B cell (primary cell): ENCODE measurements around the gene FAM20C. TPM values are rescaled to one million over a fixed set of nuclear protein-coding genes. Genes with fewer than 3 reads are reported as not detected.

Experiments used
- ATAC-seq: fragments of 200-7000 bp; cut with Tn5 transposase; one replicate; pipeline ENCODE4 v1.10.0; 2021; ENCODE audit warnings: low read depth, mild to moderate bottlenecking, moderate number of reproducible peaks, moderate library complexity
- CTCF ChIA-PET: fragments of 350-600 bp; sonication (Branson Sonifier 250); formaldehyde crosslinking; loops from one replicate; lab custom pipeline; 2021; ENCODE audit warnings: antibody characterized with exemption, inconsistent platforms; lab: Charles Lee
- POLR2A ChIA-PET: fragments of 350-600 bp; sonication (Branson Sonifier 250); formaldehyde crosslinking; loops from one replicate; lab custom pipeline; 2021; ENCODE audit warnings: antibody characterized with exemption; lab: Charles Lee
- DNase-seq: peaks from one replicate; pipeline ENCODE4 v3.0.0; 2013
- H2AFZ ChIP-seq: 2 replicates; pipeline ENCODE4 v1.6.1; 2012; ENCODE audit warnings: mild to moderate bottlenecking, low read depth, low read length; ENCODE audit not compliant: insufficient read depth, poor library complexity, severe bottlenecking
- H3K27ac ChIP-seq, 2 donors: 1 replicate in 1 of 2; 2 replicates in 1 of 2; pipeline ENCODE4 v1.5.1; 2012 to 2013; ENCODE audit warnings: low read length in 2 of 2, mild to moderate bottlenecking in 2 of 2, moderate library complexity in 1 of 2
- H3K27me3 ChIP-seq, 4 experiments: fragments of 200-600 bp in 1 of 4; sonication (generic) in 1 of 4; replicated peaks in 1 of 4; 1 replicate in 2 of 4; 2 replicates in 2 of 4; pipeline versions ENCODE4 v1.6.1 to v1.7.0; 2013 to 2016; ENCODE audit warnings: low read length in 3 of 4, mild to moderate bottlenecking in 2 of 4, mixed read lengths in 1 of 4, moderate library complexity in 1 of 4; ENCODE audit not compliant: insufficient read depth in 4 of 4, control insufficient read depth in 3 of 4; ENCODE audit errors: control extremely low read depth in 1 of 4
- H3K36me3 ChIP-seq, 2 experiments: replicated peaks in 1 of 2; 1 replicate in 1 of 2; 2 replicates in 1 of 2; pipeline versions ENCODE4 v1.6.1 to v1.7.1; 2013; ENCODE audit warnings: low read length in 1 of 2; ENCODE audit not compliant: insufficient read depth in 2 of 2, control insufficient read depth in 1 of 2; ENCODE audit errors: control extremely low read depth in 1 of 2, extremely low read depth in 1 of 2
- H3K4me1 ChIP-seq, 2 donors: fragments of 200-600 bp in 1 of 2; sonication (generic) in 1 of 2; 1 replicate in 1 of 2; 2 replicates in 1 of 2; pipeline versions ENCODE4 v1.5.1 to v1.6.1; 2013 to 2017; ENCODE audit warnings: low read length in 2 of 2; ENCODE audit not compliant: control insufficient read depth in 2 of 2, insufficient read depth in 2 of 2
- H3K4me2 ChIP-seq: replicated peaks from 2 replicates; pipeline ENCODE3; 2012; ENCODE audit warnings: mild to moderate bottlenecking, low read depth, low read length; ENCODE audit not compliant: poor library complexity, severe bottlenecking
- H3K4me3 ChIP-seq, 5 experiments: fragments of 200-600 bp in 1 of 5; sonication (generic) in 1 of 5; 1 replicate in 3 of 5; 2 replicates in 2 of 5; pipeline versions ENCODE4 v1.5.1 to v1.7.0; 2011 to 2016; ENCODE audit warnings: low read length in 4 of 5, mild to moderate bottlenecking in 4 of 5, low read depth in 2 of 5, control low read depth in 1 of 5, moderate library complexity in 1 of 5; ENCODE audit not compliant: insufficient read depth in 1 of 5; ENCODE audit errors: control extremely low read depth in 1 of 5, extremely low read depth in 1 of 5
- H3K79me2 ChIP-seq: fragments of 200-600 bp; sonication (generic); one replicate; pipeline ENCODE4 v1.6.0; 2016; ENCODE audit warnings: low read length; ENCODE audit not compliant: control insufficient read depth, insufficient read depth
- H3K9ac ChIP-seq: fragments of 200-600 bp; sonication (generic); 2 replicates; pipeline ENCODE4 v1.6.1; 2017; ENCODE audit warnings: mild to moderate bottlenecking, low read length, moderate library complexity
- H3K9me3 ChIP-seq, 3 donors: one replicate each; pipeline versions ENCODE4 v1.6.1 to v1.7.1; 2013; ENCODE audit warnings: low read length in 2 of 3; ENCODE audit not compliant: control insufficient read depth in 2 of 3, insufficient read depth in 1 of 3; ENCODE audit errors: control extremely low read depth in 1 of 3
- H4K20me1 ChIP-seq: 2 replicates; pipeline ENCODE4 v1.6.0; 2012; ENCODE audit warnings: mild to moderate bottlenecking, low read length; ENCODE audit not compliant: insufficient read depth, control insufficient read depth, poor library complexity, severe bottlenecking
- H3K27ac Mint-ChIP-seq: one replicate; pipeline ENCODE4 v1.8.0; 2021; ENCODE audit warnings: mixed read lengths
- H3K27me3 Mint-ChIP-seq: one replicate; pipeline ENCODE4 v1.8.0; 2021; ENCODE audit warnings: mixed read lengths
- H3K4me1 Mint-ChIP-seq: one replicate; pipeline ENCODE4 v1.8.0; 2021; ENCODE audit warnings: mixed read lengths
- H3K4me3 Mint-ChIP-seq: one replicate; pipeline ENCODE4 v1.8.0; 2021; ENCODE audit warnings: mixed read lengths
- H3K9me3 Mint-ChIP-seq: one replicate; pipeline ENCODE4 v1.8.0; 2022; ENCODE audit warnings: mixed read lengths; ENCODE audit not compliant: insufficient read depth
- CTCF ChIP-seq: fragments of 200-600 bp; IDR thresholded peaks from one replicate; pipeline ENCODE4 v1.8.0; 2022; ENCODE audit warnings: antibody characterized with exemption, mild to moderate bottlenecking
- EZH2 ChIP-seq: IDR thresholded peaks from 2 replicates; pipeline ENCODE4 v1.6.1; 2012; ENCODE audit warnings: borderline replicate concordance, low read depth, mild to moderate bottlenecking, moderate library complexity, low read length; ENCODE audit not compliant: insufficient read depth, poor library complexity, severe bottlenecking
- WGBS: methylation state at CpG from one replicate; pipeline ENCODE4 v1.1.5; 2013; ENCODE audit warnings: missing lambda C conversion rate; ENCODE audit not compliant: insufficient coverage; 5-methylcytosine and 5-hydroxymethylcytosine counted together
- intact Hi-C: fragments of 100-400 bp; cut with micrococcal nuclease; formaldehyde crosslinking; loops from one replicate; pipeline ENCODE4 v1.10.0; 2022
- polyA plus RNA-seq: library from polyadenylated mRNA; depleted of rRNA; stranded (reverse); fragments of >200 nt; gene quantifications from 2 replicates; pipeline ENCODE4 v1.2.3, GENCODE V29; 2012
- total RNA-seq, 2 donors: library from RNA; stranded (reverse); fragments of 120-200 nt in 1 of 2; gene quantifications; 1 replicate in 1 of 2; 2 replicates in 1 of 2; pipeline versions ENCODE4 v1.2.3 to v1.2.4, GENCODE V29; 2013 to 2022

FAM20C gene
- total and polyA plus RNA-seq, 2 donors (not counting 1 experiment from before 2014, with no cell fraction given): 0.54 to 0.81 TPM

GRCh38 chr7:209906-210305 is 17.5 kb downstream of the FAM20C start:
- peaks cover 0 to 33% (median 0%) of the 10 kb centered on the region in 3 donors for H3K9me3 ChIP-seq
- DNase-seq (no peak), ATAC-seq (no peak)
- H4K20me1 ChIP-seq: no peaks in the 10 kb centered on the region
- Mint-ChIP-seq H3K4me1 (no peaks in the 10 kb centered on the region), H3K4me3 (no peak overlapping the region), H3K27ac (no peak overlapping the region), H3K9me3 (no peaks in the 10 kb centered on the region), H3K27me3 (peaks cover 3% of the 10 kb centered on the region)
- ChIA-PET CTCF (interaction anchor here (0.7 kb wide), 1 partner anchor 1739 kb away, joined by 3 read pairs; no protein-coding TSS in a partner anchor), POLR2A (no interaction called here)
- H2AFZ ChIP-seq: no peak overlapping the region
- H3K27ac ChIP-seq: no peak overlapping the region
- no peak overlapping the region for H3K9ac ChIP-seq
- intact Hi-C loops: no loop called here
- H3K4me2 ChIP-seq: no peak overlapping the region
- no peaks in the 10 kb centered on the region for H3K27me3 ChIP-seq
- 63% methylated on average over 24 of the region's 24 CpGs for WGBS
- no peaks in the 10 kb centered on the region for H3K4me1 ChIP-seq
- no peaks in the 10 kb centered on the region for H3K79me2 ChIP-seq
- H3K4me3 ChIP-seq: no peak overlapping the region
- TF ChIP-seq CTCF (no peak), EZH2 (no peak)
- no peaks in the 10 kb centered on the region for H3K36me3 ChIP-seq

GRCh38 chr7:210401-210925 is 18.1 kb downstream of the FAM20C start:
- Histone ChIP-seq H3K4me3 (no peak overlapping the region), H3K27me3 (no peaks in the 10 kb centered on the region), H3K27ac (no peak overlapping the region), H2AFZ (no peak overlapping the region), H3K9me3 (peaks cover 0 to 27% (median 0%) of the 10 kb centered on the region in 3 donors), H3K4me2 (no peak overlapping the region), H3K4me1 (no peaks in the 10 kb centered on the region), H4K20me1 (no peaks in the 10 kb centered on the region), H3K79me2 (no peaks in the 10 kb centered on the region), H3K9ac (no peak overlapping the region), H3K36me3 (no peaks in the 10 kb centered on the region)
- TF ChIP-seq CTCF (no peak), EZH2 (no peak)
- 90% methylated on average over 30 of the region's 31 CpGs for WGBS
- H3K4me3 Mint-ChIP-seq: no peak overlapping the region
- no peak overlapping the region for H3K27ac Mint-ChIP-seq
- ChIA-PET CTCF (no interaction called here), POLR2A (no interaction called here)
- no peaks in the 10 kb centered on the region for H3K4me1 Mint-ChIP-seq
- ATAC-seq: no peak
- intact Hi-C loops: no loop called here
- DNase-seq: no peak
- H3K27me3 Mint-ChIP-seq: peaks cover 3% of the 10 kb centered on the region
- H3K9me3 Mint-ChIP-seq: no peaks in the 10 kb centered on the region
